Keratinocyte (primary cell): ENCODE data around the gene BAZ2B. TPM values are rescaled to one million over a fixed set of nuclear protein-coding genes. Genes with fewer than 3 reads are reported as not detected.

Experiments used
- DNase-seq: peaks from one replicate; pipeline ENCODE4 v3.0.0-alpha.2; 2011; ENCODE audit warnings: low read depth, missing footprints, low spot score
- FAIRE-seq: peaks from 2 replicates; lab custom pipeline; 2011; peaks lifted over from hg19 to GRCh38; lab: Jason Lieb, UNC
- H2AFZ ChIP-seq: 2 replicates; pipeline ENCODE4 v1.6.0; 2012; ENCODE audit warnings: low read length, control low read depth, inconsistent platforms; ENCODE audit not compliant: control insufficient read depth
- H3K27ac ChIP-seq: 2 replicates; pipeline ENCODE4 v1.5.1; 2011; ENCODE audit warnings: low read length; ENCODE audit not compliant: control insufficient read depth, insufficient read depth
- H3K27me3 ChIP-seq: 3 replicates; pipeline ENCODE4 v1.6.0; 2011; ENCODE audit warnings: low read length; ENCODE audit not compliant: control insufficient read depth, insufficient read depth; ENCODE audit errors: extremely low read depth
- H3K36me3 ChIP-seq, 2 experiments: 2 replicates in 1 of 2; 3 replicates in 1 of 2; pipeline ENCODE4 v1.5.1; 2011; ENCODE audit warnings: low read length in 2 of 2, mild to moderate bottlenecking in 1 of 2; ENCODE audit not compliant: control insufficient read depth in 2 of 2, insufficient read depth in 2 of 2; ENCODE audit errors: extremely low read depth in 1 of 2
- H3K4me1 ChIP-seq: 3 replicates; pipeline ENCODE4 v1.5.1; 2011; ENCODE audit warnings: low read length; ENCODE audit not compliant: control insufficient read depth, insufficient read depth; ENCODE audit errors: extremely low read depth
- H3K4me2 ChIP-seq: 3 replicates; pipeline ENCODE4 v1.6.0; 2011; ENCODE audit warnings: low read depth, low read length; ENCODE audit not compliant: control insufficient read depth, insufficient read depth; ENCODE audit errors: extremely low read depth
- H3K4me3 ChIP-seq, 3 experiments: fragments of 200-600 bp in 1 of 3; sonication (generic) in 1 of 3; 2 replicates in 2 of 3; 3 replicates in 1 of 3; pipeline ENCODE4 v1.5.1; 2011 to 2016; ENCODE audit warnings: low read length in 3 of 3, mild to moderate bottlenecking in 3 of 3, control low read depth in 2 of 3, inconsistent platforms in 1 of 3, low read depth in 1 of 3, mixed read lengths in 1 of 3, mixed run types in 1 of 3, moderate library complexity in 1 of 3; ENCODE audit not compliant: control insufficient read depth in 2 of 3, insufficient read depth in 2 of 3; ENCODE audit errors: extremely low read depth in 1 of 3
- H3K79me2 ChIP-seq: 2 replicates; pipeline ENCODE4 v1.6.0; 2012; ENCODE audit warnings: low read length; ENCODE audit not compliant: control insufficient read depth, insufficient read depth
- H3K9ac ChIP-seq: 3 replicates; pipeline ENCODE4 v1.6.0; 2011; ENCODE audit warnings: low read length; ENCODE audit not compliant: control insufficient read depth, insufficient read depth; ENCODE audit errors: extremely low read depth
- H3K9me1 ChIP-seq: 3 replicates; pipeline ENCODE4 v1.6.0; 2011; ENCODE audit warnings: low read length; ENCODE audit not compliant: control insufficient read depth, insufficient read depth; ENCODE audit errors: extremely low read depth
- H3K9me3 ChIP-seq: 2 replicates; pipeline ENCODE4 v1.5.1; 2012; ENCODE audit warnings: low read depth, low read length; ENCODE audit not compliant: control insufficient read depth
- H4K20me1 ChIP-seq: 3 replicates; pipeline ENCODE4 v1.6.0; 2011; ENCODE audit warnings: low read length; ENCODE audit not compliant: control insufficient read depth, insufficient read depth; ENCODE audit errors: extremely low read depth
- CTCF ChIP-seq, 3 experiments: IDR thresholded peaks in 1 of 3; conservative IDR thresholded peaks in 1 of 3; optimal IDR thresholded peaks in 1 of 3; 2 replicates in 2 of 3; 3 replicates in 1 of 3; pipeline versions ENCODE3 to v1.5.1; 2011; ENCODE audit warnings: low read length in 3 of 3, mild to moderate bottlenecking in 3 of 3, moderate library complexity in 2 of 3, control low read depth in 1 of 3, inconsistent platforms in 1 of 3; ENCODE audit not compliant: insufficient read depth in 2 of 3; ENCODE audit errors: extremely low read depth in 1 of 3
- EZH2 ChIP-seq: IDR thresholded peaks from one replicate; pipeline ENCODE4 v1.6.1; 2012; ENCODE audit warnings: inconsistent platforms, mild to moderate bottlenecking, low read length, moderate library complexity
- dilution Hi-C: fragments of 300-500 bp; cut with MboI; formaldehyde crosslinking; loops from one replicate; pipeline ENCODE4 v1.7.0; 2020; ENCODE audit warnings: low sequenced_read_pairs; ENCODE audit not compliant: extremely low pct_ligation_motif_present
- polyA plus RNA-seq, 5 experiments: library from polyadenylated mRNA; depleted of rRNA in 3 of 5; stranded (reverse) in 3 of 5; stranded (forward) in 1 of 5; unstranded in 1 of 5; fragments of >200 nt; gene quantifications; 1 replicate in 1 of 5; 2 replicates in 3 of 5; 3 replicates in 1 of 5; pipeline versions ENCODE4 v1.2.1 to v1.2.3, GENCODE V29; 2011 to 2012; ENCODE audit warnings: missing spikeins in 2 of 5, low read depth in 1 of 5, low replicate concordance in 1 of 5

BAZ2B gene
- polyA plus RNA-seq, 1 donor (not counting 4 experiments of a cell fraction or from before 2014, with no cell fraction given): 27.0 TPM

- no peaks in the 10 kb centered on the region for H3K36me3 ChIP-seq
- no peak for DNase-seq
- dilution Hi-C loops: no loop called here
- no peaks in the 10 kb centered on the region for H4K20me1 ChIP-seq
- no peak overlapping the region for H2AFZ ChIP-seq
- H3K9ac ChIP-seq: peak overlapping the region; percentile 81
- H3K4me3 ChIP-seq: peak overlapping the region; percentile 8 to 73 (median 69)
- no peaks in the 10 kb centered on the region for H3K9me3 ChIP-seq
- peaks cover 4% of the 10 kb centered on the region for H3K4me1 ChIP-seq
- H3K79me2 ChIP-seq: peaks cover 5% of the 10 kb centered on the region
- H3K27me3 ChIP-seq: no peaks in the 10 kb centered on the region
- TF ChIP-seq EZH2 (no peak), CTCF (optimal IDR thresholded peaks at IDR 0.05 in 1 of 3, IDR thresholded peaks at IDR 0.05 in 1 of 3, conservative IDR thresholded peaks at IDR 0.05 in 1 of 3; ENCODE audit: extremely low read depth in 1 of 3, insufficient read depth in 2 of 3, low read length in 3 of 3) (no peak)
- H3K9me1 ChIP-seq: no peaks in the 10 kb centered on the region
- peak overlapping the region; percentile 86 for H3K4me2 ChIP-seq
- no peak for FAIRE-seq
- peak overlapping the region; percentile 88 for H3K27ac ChIP-seq
These were observed 100.9 kb downstream of the BAZ2B start for GRCh38 chr2:159515441-159515840.

DNA sequence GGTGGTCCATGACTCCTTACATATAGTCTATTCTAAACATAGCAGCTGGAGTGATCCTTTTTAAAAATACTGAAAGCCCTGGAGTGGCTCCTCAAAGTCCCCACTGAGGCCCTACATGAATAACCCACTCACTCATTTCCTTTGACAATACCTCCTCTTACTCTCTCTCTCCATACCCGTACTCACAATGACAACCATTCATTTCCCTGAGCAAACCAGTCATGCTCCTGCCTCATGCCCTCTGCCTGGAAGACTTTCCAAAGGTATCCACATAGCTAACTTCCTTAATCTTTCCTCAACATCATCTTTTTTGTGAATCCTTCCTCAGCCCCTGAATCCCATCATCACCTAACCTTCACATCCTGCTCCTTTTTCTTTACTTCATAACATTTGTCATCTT, 102.6 kb downstream of the BAZ2B start:
- H3K4me2 ChIP-seq: no peak overlapping the region
- no peaks in the 10 kb centered on the region for H3K27me3 ChIP-seq
- H3K27ac ChIP-seq: no peak overlapping the region
- no peak overlapping the region for H3K4me3 ChIP-seq
- H3K9me1 ChIP-seq: no peaks in the 10 kb centered on the region
- peaks cover 5% of the 10 kb centered on the region for H3K79me2 ChIP-seq
- H3K4me1 ChIP-seq: peaks cover 4% of the 10 kb centered on the region
- H3K36me3 ChIP-seq: no peaks in the 10 kb centered on the region
- dilution Hi-C loops: no loop called here
- H4K20me1 ChIP-seq: no peaks in the 10 kb centered on the region
- no peaks in the 10 kb centered on the region for H3K9me3 ChIP-seq
- H2AFZ ChIP-seq: no peak overlapping the region
- no peak for FAIRE-seq
- no peak for DNase-seq
- H3K9ac ChIP-seq: no peak overlapping the region
- TF ChIP-seq EZH2 (no peak), CTCF (optimal IDR thresholded peaks at IDR 0.05 in 1 of 3, IDR thresholded peaks at IDR 0.05 in 1 of 3, conservative IDR thresholded peaks at IDR 0.05 in 1 of 3; ENCODE audit: extremely low read depth in 1 of 3, insufficient read depth in 2 of 3, low read length in 3 of 3) (no peak)
